Measurements from ENCODE around the gene MYCT1.

Gene MYCT1

GRCh38 chr6:152723398-152723797 is 25.7 kb downstream of the MYCT1 start:
- peak; percentile 21 for DNase-seq (ENCODE audit: low spot score)

- no peak for DNase-seq (ENCODE audit: low spot score)
These were observed 28.6 kb downstream of the MYCT1 start for GRCh38 chr6:152726313-152726712.

- DNase-seq (ENCODE audit: low spot score), result no peak
These were observed 29.8 kb downstream of the MYCT1 start for GRCh38 chr6:152727507-152727906.

- DNase-seq (ENCODE audit: low spot score), result no peak
These were observed 36.9 kb downstream of the MYCT1 start for GRCh38 chr6:152734630-152735029.

- no peak for DNase-seq (ENCODE audit: low spot score)
These were observed 39.1 kb downstream of the MYCT1 start for GRCh38 chr6:152736687-152737273.

GRCh38 chr6:152745509-152746171 is 47.9 kb downstream of the MYCT1 start:
- DNase-seq (ENCODE audit: low spot score), result no peak

GRCh38 chr6:152746172-152746553 is 48.5 kb downstream of the MYCT1 start:
- no peak for DNase-seq (ENCODE audit: low spot score)

GRCh38 chr6:152748843-152749242 is 51.1 kb downstream of the MYCT1 start:
- DNase-seq (ENCODE audit: low spot score), result peak; percentile 42

- DNase-seq (ENCODE audit: low spot score), result no peak
These were observed 51.6 kb downstream of the MYCT1 start for GRCh38 chr6:152749336-152749735.

GRCh38 chr6:152750694-152751093 is 53.0 kb downstream of the MYCT1 start, which contains the start of gene VIP:
Gene VIP (plus strand): TSS chr6:152750797. CDS start chr6:152752178, 1,381 bp downstream.
- DNase-seq (ENCODE audit: low spot score), result no peak

- DNase-seq (ENCODE audit: low spot score), result no peak
These were observed 67.6 kb downstream of the MYCT1 start for GRCh38 chr6:152765331-152765730.

- no peak for DNase-seq (ENCODE audit: low spot score)
These were observed 71.5 kb downstream of the MYCT1 start for GRCh38 chr6:152769159-152769558.

- no peak for DNase-seq (ENCODE audit: low spot score)
These were observed 72.3 kb downstream of the MYCT1 start for GRCh38 chr6:152769993-152770392.

- no peak for DNase-seq (ENCODE audit: low spot score)
These were observed 73.5 kb downstream of the MYCT1 start for GRCh38 chr6:152771061-152771687.

All from pons (tissue), 1 donor.